GM21825 (cell line): ENCODE measurements around the gene NANOS2.
"Not testable (repeated sequence)": the region's sequence is repeated elsewhere in the genome, so short reads cannot be mapped to it uniquely, and the experiment has no call there.

Experiments
- ATAC-seq: cut with Tn5 transposase; IDR thresholded peaks from one replicate; pipeline ENCODE4 v1.9.1; 2021; ENCODE audit warnings: mild to moderate bottlenecking, moderate library complexity; ENCODE audit not compliant: unreplicated experiment

Gene NANOS2

GRCh38 chr19:45876411-45877197 lies 38.0 kb downstream of the NANOS2 start:
- no peak for ATAC-seq

- ATAC-seq, result no peak
These were observed 38.5 kb downstream of the NANOS2 start for GRCh38 chr19:45876161-45876410.

- no peak for ATAC-seq
These were observed 40.0 kb downstream of the NANOS2 start for GRCh38 chr19:45874620-45874966.

- ATAC-seq, result no peak
These were observed 41.3 kb downstream of the NANOS2 start for GRCh38 chr19:45873219-45873772.

- no peak for ATAC-seq
These were observed 42.3 kb downstream of the NANOS2 start for GRCh38 chr19:45872095-45872919.

GRCh38 chr19:45870798-45871197 lies 43.8 kb downstream of the NANOS2 start:
- ATAC-seq, result no peak

- ATAC-seq, result not testable (repeated sequence)
These were observed 47.3 kb downstream of the NANOS2 start for GRCh38 chr19:45867241-45867640.

GRCh38 chr19:45866400-45867176 lies 48.0 kb downstream of the NANOS2 start:
- ATAC-seq, result no peak

GRCh38 chr19:45865269-45865948 lies 49.2 kb downstream of the NANOS2 start:
- no peak for ATAC-seq

GRCh38 chr19:45864629-45865082 lies 49.9 kb downstream of the NANOS2 start:
- ATAC-seq, result no peak

- peak; percentile 45 for ATAC-seq
These were observed 50.5 kb downstream of the NANOS2 start, which contains the start of gene FOXA3 for GRCh38 chr19:45863840-45864628. Gene FOXA3, plus strand, starts transcription at chr19:45864326. Its CDS starts 131 bp downstream, at chr19:45864457.

- no peak for ATAC-seq
These were observed 51.2 kb downstream of the NANOS2 start for GRCh38 chr19:45863335-45863839.
